ENCODE data around the gene NECAB3. TPM values are rescaled to one million over a fixed set of nuclear protein-coding genes. Genes with fewer than 3 reads are reported as not detected.

NECAB3 gene
- total RNA-seq, 1 experiment from 2014 or later: 43.5 TPM

- no peaks in the 10 kb centered on the region for H4K20me1 ChIP-seq (ENCODE audit: low read length)
- TF ChIP-seq EZH2phosphoT487 (IDR thresholded peaks at IDR 0.05; ENCODE audit: borderline replicate concordance, low read length) (no peak), EZH2 (IDR thresholded peaks at IDR 0.05; ENCODE audit: low read length, unreplicated experiment) (no peak), CTCF (conservative IDR thresholded peaks at IDR 0.05; ENCODE audit: low read depth, low read length) (no peak)
- ChIA-PET POLR2A (ENCODE audit: unreplicated experiment) (no interaction called here), CTCF (no interaction called here)
- DNase-seq (no peak), ATAC-seq (no peak)
- no peaks in the 10 kb centered on the region for H3K27me3 ChIP-seq (ENCODE audit: low read length)
- intact Hi-C loops (cut with micrococcal nuclease): no loop called here
- H3F3A ChIP-seq (ENCODE audit: low read length, unreplicated experiment): no peaks in the 10 kb centered on the region
- H3K4me3 ChIP-seq (ENCODE audit: low read length): no peak overlapping the region
- no TSS peak for BruUV-seq (replicated peaks)
- no peak overlapping the region for H2AFZ ChIP-seq (ENCODE audit: low read length)
- H3K9me2 ChIP-seq (replicated peaks; ENCODE audit: low read length): no peaks in the 10 kb centered on the region
- peaks cover 5% of the 10 kb centered on the region; the same call in 1 of the 2 replicates for H3K36me3 ChIP-seq (ENCODE audit: low read depth, low read length)
- no peak overlapping the region for H3K4me2 ChIP-seq (ENCODE audit: low read length)
- H3K9me3 ChIP-seq (ENCODE audit: low read length): no peaks in the 10 kb centered on the region
- H3K4me1 ChIP-seq (ENCODE audit: insufficient read depth, low read length): no peaks in the 10 kb centered on the region
- H3K9ac ChIP-seq (ENCODE audit: low read length): no peak overlapping the region
- no peak overlapping the region for H3K27ac ChIP-seq (ENCODE audit: low read length)
- no peaks in the 10 kb centered on the region for H3K79me2 ChIP-seq (ENCODE audit: low read length)
These were observed 63.1 kb downstream of the NECAB3 start for GRCh38 chr20:33611106-33611505.

- H3K4me2 ChIP-seq (ENCODE audit: low read length): no peak overlapping the region
- H3K36me3 ChIP-seq (ENCODE audit: low read depth, low read length): peaks cover 5% of the 10 kb centered on the region; the same call in 1 of the 2 replicates
- POLR2A ChIA-PET (ENCODE audit: unreplicated experiment): no interaction called here
- no peak overlapping the region for H3K9ac ChIP-seq (ENCODE audit: low read length)
- DNase-seq: no peak
- H4K20me1 ChIP-seq (ENCODE audit: low read length): no peaks in the 10 kb centered on the region
- H3K9me2 ChIP-seq (replicated peaks; ENCODE audit: low read length): no peaks in the 10 kb centered on the region
- TF ChIP-seq CTCF (conservative IDR thresholded peaks at IDR 0.05; ENCODE audit: low read depth, low read length) (no peak), EZH2 (IDR thresholded peaks at IDR 0.05; ENCODE audit: low read length, unreplicated experiment) (no peak), EZH2phosphoT487 (IDR thresholded peaks at IDR 0.05; ENCODE audit: borderline replicate concordance, low read length) (no peak)
- BruUV-seq (replicated peaks): no TSS peak
- H3K9me3 ChIP-seq (ENCODE audit: low read length): no peaks in the 10 kb centered on the region
- CTCF ChIA-PET: no interaction called here
- no peak overlapping the region for H2AFZ ChIP-seq (ENCODE audit: low read length)
- no peak for ATAC-seq
- no peak overlapping the region for H3K4me3 ChIP-seq (ENCODE audit: low read length)
- no peaks in the 10 kb centered on the region for H3K79me2 ChIP-seq (ENCODE audit: low read length)
- H3K27ac ChIP-seq (ENCODE audit: low read length): no peak overlapping the region
- intact Hi-C loops (cut with micrococcal nuclease): no loop called here
- no peaks in the 10 kb centered on the region for H3K27me3 ChIP-seq (ENCODE audit: low read length)
- no peaks in the 10 kb centered on the region for H3K4me1 ChIP-seq (ENCODE audit: insufficient read depth, low read length)
- no peaks in the 10 kb centered on the region for H3F3A ChIP-seq (ENCODE audit: low read length, unreplicated experiment)
These were observed 64.7 kb downstream of the NECAB3 start for GRCh38 chr20:33609504-33609903.

Other genes starting within 250 kb of the NECAB3 start
- gene SNTA1, start 230.7 kb downstream of the NECAB3 start, total RNA-seq (2014; rRNA removed): 25.9 and 29.4 TPM in 2 replicates
- 9.2 and 9.7 TPM in 2 replicates for gene CBFA2T2, start 184.3 kb downstream of the NECAB3 start, total RNA-seq (2014; rRNA removed)
- gene C20orf144, start 12.1 kb downstream of the NECAB3 start, total RNA-seq (2014; rRNA removed): 0.17 TPM in 1 of 2 replicates, not detected in the other
- 1.6 and 2.8 TPM in 2 replicates for gene ACTL10, start 7.5 kb downstream of the NECAB3 start, total RNA-seq (2014; rRNA removed)
- gene E2F1, start 12.0 kb upstream of the NECAB3 start, total RNA-seq (2014; rRNA removed): 63.7 and 72.2 TPM in 2 replicates
- gene PXMP4, start 45.9 kb upstream of the NECAB3 start, total RNA-seq (2014; rRNA removed): not detected in 2 replicates
- gene ZNF341, start 57.6 kb upstream of the NECAB3 start, total RNA-seq (2014; rRNA removed): 4.4 and 5.1 TPM in 2 replicates
- 68.8 and 91.1 TPM in 2 replicates for gene CHMP4B, start 136.9 kb upstream of the NECAB3 start, total RNA-seq (2014; rRNA removed)